GM18867 (cell line): ENCODE data around the gene CARMIL3.

Experiments used
- ATAC-seq: cut with Tn5 transposase; IDR thresholded peaks from one replicate; pipeline ENCODE4 v1.9.1; 2021; ENCODE audit warnings: mild to moderate bottlenecking, moderate library complexity; ENCODE audit not compliant: unreplicated experiment

Gene CARMIL3

GRCh38 chr14:24074625-24075484 is 23.0 kb downstream of the CARMIL3 start:
- ATAC-seq: no peak

- ATAC-seq: no peak
Observed at GRCh38 chr14:24075485-24076301, 23.9 kb downstream of the CARMIL3 start.

DNA sequence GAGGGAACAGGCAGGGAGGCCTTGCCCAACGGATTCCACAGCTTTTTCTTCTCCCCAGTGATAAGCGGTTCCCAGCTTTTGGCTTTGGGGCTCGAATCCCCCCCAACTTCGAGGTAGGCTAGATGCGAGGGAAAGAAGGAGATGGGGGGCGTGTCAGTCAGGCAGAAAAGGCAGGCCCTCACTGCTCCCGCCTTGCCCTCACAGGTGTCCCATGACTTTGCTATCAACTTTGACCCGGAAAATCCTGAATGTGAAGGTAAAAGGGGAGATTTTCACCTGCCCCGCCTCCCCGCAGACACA is 24.4 kb downstream of the CARMIL3 start:
- no peak for ATAC-seq

DNA sequence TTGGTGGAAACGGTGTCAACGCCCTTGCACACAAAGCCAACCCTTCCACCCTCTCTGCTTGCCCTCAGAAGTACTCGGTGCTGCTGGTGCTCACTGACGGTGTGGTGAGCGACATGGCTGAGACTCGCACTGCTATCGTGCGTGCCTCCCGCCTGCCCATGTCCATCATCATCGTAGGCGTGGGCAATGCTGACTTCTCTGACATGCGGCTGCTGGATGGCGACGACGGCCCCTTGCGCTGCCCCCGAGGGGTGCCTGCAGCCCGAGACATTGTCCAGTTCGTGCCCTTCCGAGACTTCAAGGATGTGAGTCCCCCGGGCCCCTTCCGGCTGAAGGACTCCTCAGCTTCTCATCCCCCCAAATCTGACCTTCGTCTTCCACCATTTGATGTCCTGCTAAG is 25.3 kb downstream of the CARMIL3 start:
- ATAC-seq: no peak

GRCh38 chr14:24078146-24078545 is 26.3 kb downstream of the CARMIL3 start:
- no peak for ATAC-seq

DNA sequence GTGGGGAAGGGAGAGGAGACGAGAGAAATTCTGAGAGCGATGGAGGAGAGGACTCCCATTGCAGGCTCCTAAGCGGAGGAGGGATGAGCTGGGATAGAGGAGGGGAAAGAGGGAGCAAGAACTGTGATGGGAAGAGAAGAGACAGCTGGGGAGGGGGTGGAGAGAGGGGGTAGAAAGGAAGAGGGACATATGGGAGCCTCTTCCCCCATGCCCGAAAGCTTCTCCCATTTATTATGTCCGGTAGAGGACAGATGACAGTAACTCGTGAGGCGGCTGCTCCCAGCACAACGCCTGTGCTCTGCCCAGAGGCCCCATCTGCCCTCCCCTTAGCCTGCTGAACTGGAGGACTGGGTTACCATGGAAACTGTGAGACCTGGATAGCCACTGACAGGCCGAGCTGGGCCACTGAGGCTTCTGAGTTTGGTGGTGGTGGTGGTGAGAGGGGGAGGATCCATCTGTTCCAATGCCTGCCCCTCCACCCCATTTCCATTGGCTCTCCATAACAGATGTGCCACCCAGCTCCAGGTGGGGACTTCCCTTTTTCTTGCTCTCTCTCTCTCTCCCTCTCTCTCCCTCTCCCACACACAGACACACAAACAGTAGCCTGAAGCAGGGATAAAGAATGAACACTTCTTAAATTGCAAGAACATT is 27.8 kb downstream of the CARMIL3 start:
- no peak for ATAC-seq

GRCh38 chr14:24080142-24080530 is 28.3 kb downstream of the CARMIL3 start:
- no peak for ATAC-seq

DNA sequence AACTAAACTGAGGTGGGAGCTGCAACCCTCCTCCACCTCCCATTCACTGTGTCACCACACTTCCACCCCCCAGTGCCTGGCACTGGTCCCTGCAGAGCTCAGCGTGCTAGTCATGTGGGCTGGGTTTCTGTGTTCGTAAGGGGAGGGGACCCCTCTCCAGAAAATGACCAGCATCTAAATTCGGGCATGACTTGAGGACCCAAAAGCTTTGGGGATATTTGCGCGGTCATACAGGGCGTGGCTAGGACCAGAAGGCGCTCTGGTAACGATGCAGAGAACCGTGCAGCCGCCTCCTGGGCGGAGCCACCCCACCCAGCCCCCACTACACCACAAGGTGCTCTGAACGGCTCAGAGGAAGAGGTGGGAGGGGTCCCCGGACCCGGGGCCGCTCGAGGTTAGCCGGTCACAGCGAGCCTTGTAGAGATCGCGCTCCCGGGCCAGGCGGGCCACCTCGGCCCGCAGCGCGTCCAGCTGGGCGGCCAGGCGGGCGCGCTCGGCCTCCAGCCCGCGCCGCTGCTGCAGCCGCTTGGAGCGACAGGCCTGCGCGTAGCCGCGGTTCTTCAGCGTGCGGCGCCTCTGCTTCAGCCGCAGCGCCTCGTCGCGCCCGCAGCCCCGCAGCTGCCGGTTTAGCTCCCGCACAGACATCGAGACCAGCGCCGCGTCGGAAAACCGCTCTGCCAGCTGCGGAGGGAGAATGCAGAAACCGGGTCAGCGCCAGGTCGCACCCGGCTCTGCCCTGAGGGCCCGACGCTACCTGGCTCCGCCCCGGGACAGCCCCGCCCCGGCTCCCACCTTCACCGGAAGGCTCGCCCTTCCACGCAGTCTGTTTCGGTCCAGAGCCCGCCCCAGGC is 29.3 kb downstream of the CARMIL3 start:
- ATAC-seq: peak; percentile 90

GRCh38 chr14:24081739-24082211 is 30.0 kb downstream of the CARMIL3 start:
- ATAC-seq: no peak

DNA sequence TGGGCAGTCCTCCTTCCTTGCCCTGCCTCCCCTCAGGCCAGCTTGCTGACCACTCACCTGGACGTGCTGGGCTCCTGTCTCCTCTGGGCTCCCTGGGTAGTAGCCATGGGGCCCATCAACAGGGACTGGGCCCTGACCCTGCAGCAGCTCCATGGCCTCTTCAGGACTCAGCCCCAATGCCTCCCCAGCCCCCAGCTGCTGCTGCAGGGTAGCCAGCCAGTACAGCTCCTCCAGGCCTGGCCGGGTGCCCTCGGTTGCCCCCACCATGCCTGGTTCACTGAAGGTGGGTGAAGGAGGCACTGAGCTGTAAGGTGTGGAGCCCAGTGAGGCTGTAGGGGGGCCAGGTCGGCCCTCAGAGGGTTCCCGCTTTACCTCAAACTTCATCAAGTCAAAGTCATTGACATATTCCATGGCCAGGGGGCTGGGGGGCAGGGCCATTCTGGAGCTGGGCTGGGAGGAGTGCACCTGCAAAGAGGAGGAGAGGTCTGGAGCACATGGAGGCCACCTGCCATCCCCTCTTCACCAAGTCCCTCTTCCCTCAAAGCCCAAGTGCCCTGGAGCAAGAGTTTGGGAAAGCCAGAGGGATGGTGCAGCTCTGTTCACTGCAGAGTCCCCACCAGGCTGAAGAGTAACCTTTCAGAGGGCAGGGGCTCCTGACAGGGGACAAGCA is 30.7 kb downstream of the CARMIL3 start:
- ATAC-seq: no peak

DNA sequence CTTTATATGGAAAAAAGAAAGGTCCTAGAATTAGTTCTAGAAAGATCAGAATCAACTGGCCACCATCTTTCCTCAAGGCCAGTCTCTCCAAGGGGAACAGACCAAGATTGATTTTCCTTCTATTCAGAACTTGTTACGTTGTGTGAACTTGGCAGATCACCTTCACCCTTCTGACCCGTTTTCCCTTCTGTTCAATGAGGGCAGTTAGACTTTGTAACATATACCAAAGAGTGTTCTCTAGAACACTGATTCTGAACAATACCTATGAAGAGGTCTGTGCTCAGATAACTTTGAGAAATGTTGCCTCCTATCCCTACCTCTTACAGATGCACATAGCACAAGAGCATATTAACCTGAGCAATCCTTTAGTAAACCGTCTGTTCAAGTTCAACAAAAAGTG is 31.7 kb downstream of the CARMIL3 start:
- no peak for ATAC-seq

GRCh38 chr14:24084440-24084839 is 32.6 kb downstream of the CARMIL3 start:
- no peak for ATAC-seq

DNA sequence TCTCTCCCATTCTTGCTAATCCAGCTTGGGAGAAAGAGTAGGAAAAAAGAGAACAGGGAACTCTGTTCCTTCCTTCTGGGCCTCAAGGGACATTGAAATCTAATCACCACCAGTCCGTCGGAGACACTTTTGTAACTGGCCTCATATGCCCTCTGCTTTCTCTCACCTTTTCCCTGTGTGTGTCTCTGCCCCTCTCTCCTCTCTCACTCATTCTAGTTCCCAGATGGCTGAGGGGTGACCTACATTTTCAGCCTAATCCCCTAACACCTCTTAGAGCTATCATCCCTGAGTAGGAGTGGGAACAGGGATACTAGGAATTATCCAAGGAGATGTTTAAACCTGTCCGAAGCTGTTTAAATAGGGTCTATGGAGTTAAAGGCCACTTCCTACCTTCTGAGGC is 33.4 kb downstream of the CARMIL3 start:
- no peak for ATAC-seq

DNA sequence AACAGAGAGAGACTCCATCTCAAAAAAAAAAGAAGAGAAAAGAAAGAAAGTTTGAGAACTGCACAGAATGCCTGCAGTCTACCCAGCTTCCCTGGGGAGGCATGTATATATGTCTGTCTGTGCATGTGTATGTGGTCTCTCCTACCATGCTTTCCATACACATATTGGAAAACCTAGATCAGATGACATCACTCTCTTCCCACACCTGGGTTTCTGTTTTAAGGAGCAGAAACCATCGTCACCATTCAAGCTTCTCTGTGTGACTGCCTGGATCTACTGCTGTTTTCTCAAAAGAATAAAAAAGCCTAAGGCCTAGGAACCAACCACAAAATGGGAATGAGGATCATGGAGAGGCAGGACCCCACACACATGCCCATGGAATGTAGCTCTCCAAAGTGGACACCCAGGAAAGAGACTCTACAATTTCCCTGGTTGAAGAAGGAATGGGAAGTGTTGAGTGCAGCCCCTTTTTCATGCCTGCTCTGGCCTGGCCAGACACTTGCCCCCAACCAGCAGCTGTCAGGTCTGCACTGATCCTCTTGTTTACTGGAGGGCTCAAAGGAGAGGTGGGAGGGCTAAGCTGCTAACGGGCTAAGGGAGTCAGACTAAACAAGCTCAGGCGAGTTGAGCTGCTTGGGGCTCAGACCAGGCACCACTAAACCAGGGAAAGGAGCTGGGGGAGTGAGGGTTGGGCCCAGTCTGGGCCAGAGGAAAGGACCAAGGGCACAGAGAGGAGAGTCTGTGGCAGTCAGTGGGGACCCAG is 34.6 kb downstream of the CARMIL3 start:
- no peak for ATAC-seq

DNA sequence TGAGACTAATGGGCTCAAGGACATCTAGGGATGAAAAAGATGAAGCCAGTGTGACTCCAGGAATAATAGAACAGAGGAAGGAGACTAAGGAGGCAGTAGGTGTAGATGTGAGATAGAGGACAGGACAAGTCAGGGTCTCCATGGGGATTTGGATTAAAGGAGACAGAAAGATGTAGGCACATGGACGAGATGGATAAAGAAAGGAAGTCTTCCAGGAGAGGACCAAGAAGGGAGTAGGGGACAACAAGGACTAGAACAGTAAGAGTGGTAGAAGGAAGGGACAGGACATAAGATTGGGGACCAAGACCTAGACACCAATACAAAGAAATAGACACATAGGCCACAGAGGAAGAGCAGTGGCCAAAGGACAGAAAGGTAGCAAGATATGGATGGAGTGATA is 35.2 kb downstream of the CARMIL3 start:
- no peak for ATAC-seq

DNA sequence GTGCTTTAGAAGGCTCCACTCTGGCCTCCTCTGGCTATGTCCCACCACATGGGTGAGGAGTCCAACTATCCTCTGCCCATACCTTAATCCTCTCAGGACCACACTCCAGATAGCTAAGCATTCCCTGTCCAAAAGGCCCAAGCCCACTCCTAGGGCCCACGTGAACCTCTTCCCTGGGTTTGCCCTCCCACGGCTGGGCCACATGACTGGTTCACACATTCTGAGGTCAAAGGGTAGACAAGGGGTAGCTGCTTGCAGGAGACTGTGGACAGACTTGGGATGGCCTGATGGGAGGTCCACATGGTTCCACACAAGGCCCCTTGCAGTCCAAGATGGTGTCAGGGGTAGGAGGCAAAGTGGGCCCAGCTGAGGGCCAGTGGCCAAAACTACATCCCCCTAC is 36.3 kb downstream of the CARMIL3 start:
- no peak for ATAC-seq

DNA sequence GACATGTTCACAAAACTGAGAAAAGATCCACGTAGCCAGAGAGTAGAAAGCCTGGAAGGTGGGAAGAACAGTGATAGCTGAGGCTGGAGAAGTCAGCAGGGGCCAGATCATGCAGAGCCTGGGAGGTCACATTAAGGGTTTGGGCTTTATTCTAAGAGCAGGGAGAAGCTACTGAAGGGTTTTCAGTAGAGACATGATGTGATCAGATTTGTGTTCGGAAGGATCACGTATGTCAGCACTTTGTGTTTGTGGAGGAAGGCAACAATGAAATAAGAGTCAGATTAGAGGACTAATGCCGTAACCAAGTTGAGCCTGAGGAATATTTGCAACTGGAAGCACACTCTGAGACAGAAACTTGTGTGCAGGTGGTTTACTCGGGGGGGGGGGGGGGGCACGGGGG is 38.1 kb downstream of the CARMIL3 start:
- no peak for ATAC-seq

GRCh38 chr14:24092110-24092504 is 40.3 kb downstream of the CARMIL3 start:
- no peak for ATAC-seq

GRCh38 chr14:24092505-24093206 is 40.8 kb downstream of the CARMIL3 start:
- no peak for ATAC-seq
